Measurements from ENCODE around the gene ADD1.

Gene ADD1

GRCh38 chr4:2963966-2964471, 120.4 kb downstream of the ADD1 start:
- DNase-seq (ENCODE audit: low spot score) = no peak

- no peak for DNase-seq (ENCODE audit: low spot score)
These were observed 121.1 kb downstream of the ADD1 start for GRCh38 chr4:2964706-2965258.

GRCh38 chr4:2965262-2965661, 121.6 kb downstream of the ADD1 start:
- no peak for DNase-seq (ENCODE audit: low spot score)

- no peak for DNase-seq (ENCODE audit: low spot score)
These were observed 124.7 kb downstream of the ADD1 start for GRCh38 chr4:2968381-2968780.

GRCh38 chr4:2971275-2971674, 127.6 kb downstream of the ADD1 start:
- no peak for DNase-seq (ENCODE audit: low spot score)

GRCh38 chr4:2977211-2978088, 133.8 kb downstream of the ADD1 start:
- peak; percentile 30 for DNase-seq (ENCODE audit: low spot score)

All from putamen (tissue), 1 donor.